HepG2 (cell line): Measurements from ENCODE around the gene TOR1AIP1. TPM values are rescaled to one million over a fixed set of nuclear protein-coding genes. Genes with fewer than 3 reads are reported as not detected.

Experiments used
- RBFOX2 ChIP-seq: fragments of 200-400 bp; formaldehyde crosslinking; IDR thresholded peaks from 2 replicates; pipeline ENCODE4 v1.6.1; 2017; ENCODE audit warnings: low read depth, mild to moderate bottlenecking, low read length
- ZNF329 ChIP-seq: sonication (generic); formaldehyde crosslinking; IDR thresholded peaks from 2 replicates; pipeline ENCODE4 v1.9.0; 2021; ENCODE audit warnings: low read depth, mild to moderate bottlenecking, missing genetic modification reagents
- ZNF547 ChIP-seq: sonication (generic); formaldehyde crosslinking; IDR thresholded peaks from 2 replicates; pipeline ENCODE4 v1.5.1; 2020; ENCODE audit warnings: mild to moderate bottlenecking, missing genetic modification reagents
- ZNF615 ChIP-seq: sonication (generic); formaldehyde crosslinking; IDR thresholded peaks from 2 replicates; pipeline ENCODE4 v1.5.0; 2020; ENCODE audit warnings: mild to moderate bottlenecking, missing genetic modification reagents, borderline replicate concordance
- polyA plus RNA-seq, 8 experiments: library from polyadenylated mRNA; depleted of rRNA in 3 of 8; stranded (reverse) in 7 of 8; unstranded in 1 of 8; fragments of >200 nt; fragmentation: Illumina TruSeq in 4 of 8; extraction: Trizol in 4 of 8; gene quantifications; 2 replicates each; pipeline versions ENCODE4 v1.2.1 to v1.2.3, GENCODE V29; 2011 to 2016; ENCODE audit warnings: low read depth in 4 of 8, missing spikeins in 1 of 8, mixed read lengths in 1 of 8; ENCODE audit not compliant: insufficient read depth in 1 of 8
- total RNA-seq, 5 experiments: library from RNA; depleted of rRNA; stranded (reverse); fragments of >200 nt; fragmentation: Illumina TruSeq; extraction: Trizol; gene quantifications; 2 replicates each; pipeline ENCODE4 v1.2.3, GENCODE V29; 2016; ENCODE audit warnings: low read depth in 1 of 5
- TF ChIP-seq, protein P1 (sequence below): sonication (generic); formaldehyde crosslinking; conservative IDR thresholded peaks from 2 replicates; pipeline ENCODE4 v1.4.0; 2020; ENCODE audit warnings: missing genetic modification reagents
- TF ChIP-seq, protein P2 (sequence below): sonication (generic); formaldehyde crosslinking; IDR thresholded peaks from 2 replicates; pipeline ENCODE4 v1.5.0; 2020; ENCODE audit warnings: mild to moderate bottlenecking, missing genetic modification reagents, borderline replicate concordance

The TOR1AIP1 gene
- total and polyA plus RNA-seq, 2 of the 13 experiments (the other 11 are each of a cell fraction or from before 2014, with no cell fraction given), result 15.6 to 29.0 TPM

DNA sequence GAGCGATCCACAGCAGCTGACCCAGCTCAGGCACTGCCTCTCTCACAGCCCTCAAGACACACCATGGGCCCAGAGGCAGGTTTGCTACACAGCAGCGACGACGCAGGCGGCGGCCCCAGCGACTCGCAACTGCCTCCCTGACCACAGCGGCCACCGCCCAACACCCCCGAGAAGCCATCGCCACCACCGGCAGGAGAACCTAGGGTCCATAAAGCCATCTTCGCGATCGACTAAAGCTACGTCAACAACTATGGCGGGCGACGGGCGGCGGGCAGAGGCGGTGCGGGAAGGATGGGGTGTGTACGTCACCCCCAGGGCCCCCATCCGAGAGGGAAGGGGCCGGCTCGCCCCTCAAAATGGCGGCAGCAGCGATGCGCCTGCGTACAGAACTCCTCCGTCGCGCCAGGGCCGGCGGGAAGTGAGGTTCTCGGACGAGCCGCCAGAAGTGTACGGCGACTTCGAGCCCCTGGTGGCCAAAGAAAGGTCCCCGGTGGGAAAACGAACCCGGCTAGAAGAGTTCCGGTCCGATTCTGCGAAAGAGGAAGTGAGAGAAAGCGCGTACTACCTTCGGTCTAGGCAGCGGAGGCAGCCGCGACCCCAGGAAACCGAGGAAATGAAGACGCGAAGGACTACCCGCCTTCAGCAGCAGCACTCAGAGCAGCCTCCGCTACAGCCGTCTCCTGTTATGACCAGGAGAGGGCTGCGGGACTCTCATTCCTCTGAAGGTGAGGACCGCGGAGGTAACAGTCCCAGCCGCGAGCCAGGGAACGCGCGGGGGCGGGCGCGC, at the start of gene TOR1AIP1 (continued):
- TF ChIP-seq, protein P1, sequence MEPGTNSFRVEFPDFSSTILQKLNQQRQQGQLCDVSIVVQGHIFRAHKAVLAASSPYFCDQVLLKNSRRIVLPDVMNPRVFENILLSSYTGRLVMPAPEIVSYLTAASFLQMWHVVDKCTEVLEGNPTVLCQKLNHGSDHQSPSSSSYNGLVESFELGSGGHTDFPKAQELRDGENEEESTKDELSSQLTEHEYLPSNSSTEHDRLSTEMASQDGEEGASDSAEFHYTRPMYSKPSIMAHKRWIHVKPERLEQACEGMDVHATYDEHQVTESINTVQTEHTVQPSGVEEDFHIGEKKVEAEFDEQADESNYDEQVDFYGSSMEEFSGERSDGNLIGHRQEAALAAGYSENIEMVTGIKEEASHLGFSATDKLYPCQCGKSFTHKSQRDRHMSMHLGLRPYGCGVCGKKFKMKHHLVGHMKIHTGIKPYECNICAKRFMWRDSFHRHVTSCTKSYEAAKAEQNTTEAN (CRISPR knock-in tag), result peak; percentile 12
- peak; percentile 12; the same call in 1 of the 2 replicates for TF ChIP-seq ZNF329 (CRISPR knock-in tag)
- TF ChIP-seq ZNF547 (CRISPR knock-in tag), result peak; percentile 72; the same call in 1 of the 2 replicates
- TF ChIP-seq, protein P2, sequence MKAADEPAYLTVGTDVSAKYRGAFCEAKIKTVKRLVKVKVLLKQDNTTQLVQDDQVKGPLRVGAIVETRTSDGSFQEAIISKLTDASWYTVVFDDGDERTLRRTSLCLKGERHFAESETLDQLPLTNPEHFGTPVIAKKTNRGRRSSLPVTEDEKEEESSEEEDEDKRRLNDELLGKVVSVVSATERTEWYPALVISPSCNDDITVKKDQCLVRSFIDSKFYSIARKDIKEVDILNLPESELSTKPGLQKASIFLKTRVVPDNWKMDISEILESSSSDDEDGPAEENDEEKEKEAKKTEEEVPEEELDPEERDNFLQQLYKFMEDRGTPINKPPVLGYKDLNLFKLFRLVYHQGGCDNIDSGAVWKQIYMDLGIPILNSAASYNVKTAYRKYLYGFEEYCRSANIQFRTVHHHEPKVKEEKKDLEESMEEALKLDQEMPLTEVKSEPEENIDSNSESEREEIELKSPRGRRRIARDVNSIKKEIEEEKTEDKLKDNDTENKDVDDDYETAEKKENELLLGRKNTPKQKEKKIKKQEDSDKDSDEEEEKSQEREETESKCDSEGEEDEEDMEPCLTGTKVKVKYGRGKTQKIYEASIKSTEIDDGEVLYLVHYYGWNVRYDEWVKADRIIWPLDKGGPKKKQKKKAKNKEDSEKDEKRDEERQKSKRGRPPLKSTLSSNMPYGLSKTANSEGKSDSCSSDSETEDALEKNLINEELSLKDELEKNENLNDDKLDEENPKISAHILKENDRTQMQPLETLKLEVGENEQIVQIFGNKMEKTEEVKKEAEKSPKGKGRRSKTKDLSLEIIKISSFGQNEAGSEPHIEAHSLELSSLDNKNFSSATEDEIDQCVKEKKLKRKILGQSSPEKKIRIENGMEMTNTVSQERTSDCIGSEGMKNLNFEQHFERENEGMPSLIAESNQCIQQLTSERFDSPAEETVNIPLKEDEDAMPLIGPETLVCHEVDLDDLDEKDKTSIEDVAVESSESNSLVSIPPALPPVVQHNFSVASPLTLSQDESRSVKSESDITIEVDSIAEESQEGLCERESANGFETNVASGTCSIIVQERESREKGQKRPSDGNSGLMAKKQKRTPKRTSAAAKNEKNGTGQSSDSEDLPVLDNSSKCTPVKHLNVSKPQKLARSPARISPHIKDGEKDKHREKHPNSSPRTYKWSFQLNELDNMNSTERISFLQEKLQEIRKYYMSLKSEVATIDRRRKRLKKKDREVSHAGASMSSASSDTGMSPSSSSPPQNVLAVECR (CRISPR knock-in tag), result peak; percentile 85; the same call in 1 of the 2 replicates
- TF ChIP-seq RBFOX2, result peak; percentile 95
- peak; percentile 85; the same call in 1 of the 2 replicates for TF ChIP-seq ZNF615 (CRISPR knock-in tag)
